GM18507 (cell line): ENCODE measurements around the gene TANC1.
A peak's percentile ranks its signal among the peaks of the same experiment; 100 is the strongest.

Source experiments
- DNase-seq: peaks from one replicate; pipeline ENCODE4 v3.0.0; 2011; ENCODE audit warnings: low read depth; ENCODE audit not compliant: insufficient read length; ENCODE audit errors: extremely low spot score
- FAIRE-seq: peaks from 2 replicates; lab custom pipeline; 2011; peaks lifted over from hg19 to GRCh38; lab: Jason Lieb, UNC

The TANC1 gene

GRCh38 chr2:159098921-159099411 is 130.5 kb downstream of the TANC1 start:
- no peak for FAIRE-seq
- DNase-seq: no peak

- DNase-seq (no peak), FAIRE-seq (peak; percentile 51)
Observed at GRCh38 chr2:159101755-159102489, 133.5 kb downstream of the TANC1 start.

GRCh38 chr2:159103411-159103810 is 135.0 kb downstream of the TANC1 start:
- FAIRE-seq: no peak
- no peak for DNase-seq

GRCh38 chr2:159106109-159106508 is 137.7 kb downstream of the TANC1 start:
- FAIRE-seq (no peak), DNase-seq (no peak)

- DNase-seq (no peak), FAIRE-seq (no peak)
Observed at GRCh38 chr2:159108181-159108893, 139.9 kb downstream of the TANC1 start.

- no peak for FAIRE-seq
- DNase-seq: no peak
Observed at GRCh38 chr2:159109517-159109916, 141.1 kb downstream of the TANC1 start.

- FAIRE-seq: no peak
Observed at GRCh38 chr2:159110784-159111183, 142.3 kb downstream of the TANC1 start.

GRCh38 chr2:159111346-159111927 is 143.0 kb downstream of the TANC1 start:
- FAIRE-seq (no peak), DNase-seq (no peak)

More at GRCh38 chr2:159110784-159111183, 142.3 kb downstream of the TANC1 start:
- DNase-seq: no peak

- DNase-seq: no peak
- no peak for FAIRE-seq
Observed at GRCh38 chr2:159114835-159115234, 146.4 kb downstream of the TANC1 start.

GRCh38 chr2:159116922-159117321 is 148.5 kb downstream of the TANC1 start:
- no peak for DNase-seq
- no peak for FAIRE-seq

GRCh38 chr2:159117658-159118057 is 149.2 kb downstream of the TANC1 start:
- FAIRE-seq: no peak
- no peak for DNase-seq

- FAIRE-seq: peak; percentile 78
- DNase-seq: peak; percentile 20
Observed at GRCh38 chr2:159118115-159118858, 149.8 kb downstream of the TANC1 start.

GRCh38 chr2:159118859-159119500 is 150.5 kb downstream of the TANC1 start:
- DNase-seq (no peak), FAIRE-seq (no peak)

GRCh38 chr2:159119652-159120257 is 151.3 kb downstream of the TANC1 start:
- DNase-seq: no peak
- no peak for FAIRE-seq

- no peak for DNase-seq
- no peak for FAIRE-seq
Observed at GRCh38 chr2:159123786-159124185, 155.3 kb downstream of the TANC1 start.

- no peak for FAIRE-seq
- DNase-seq: no peak
Observed at GRCh38 chr2:159124441-159124911, 156.0 kb downstream of the TANC1 start.

- DNase-seq (no peak), FAIRE-seq (no peak)
Observed at GRCh38 chr2:159124931-159125467, 156.6 kb downstream of the TANC1 start.

- FAIRE-seq (no peak), DNase-seq (no peak)
Observed at GRCh38 chr2:159125858-159126257, 157.4 kb downstream of the TANC1 start.
